ENCODE measurements around the gene OSBP2.

- TF ChIP-seq OSR1 (CRISPR knock-in tag; IDR thresholded peaks at IDR 0.05): no peak
- no peak for TF ChIP-seq ZFP3 (CRISPR knock-in tag; IDR thresholded peaks at IDR 0.05)
- TF ChIP-seq ZNF8 (CRISPR knock-in tag; IDR thresholded peaks at IDR 0.05): no peak
- TF ChIP-seq, protein P1, sequence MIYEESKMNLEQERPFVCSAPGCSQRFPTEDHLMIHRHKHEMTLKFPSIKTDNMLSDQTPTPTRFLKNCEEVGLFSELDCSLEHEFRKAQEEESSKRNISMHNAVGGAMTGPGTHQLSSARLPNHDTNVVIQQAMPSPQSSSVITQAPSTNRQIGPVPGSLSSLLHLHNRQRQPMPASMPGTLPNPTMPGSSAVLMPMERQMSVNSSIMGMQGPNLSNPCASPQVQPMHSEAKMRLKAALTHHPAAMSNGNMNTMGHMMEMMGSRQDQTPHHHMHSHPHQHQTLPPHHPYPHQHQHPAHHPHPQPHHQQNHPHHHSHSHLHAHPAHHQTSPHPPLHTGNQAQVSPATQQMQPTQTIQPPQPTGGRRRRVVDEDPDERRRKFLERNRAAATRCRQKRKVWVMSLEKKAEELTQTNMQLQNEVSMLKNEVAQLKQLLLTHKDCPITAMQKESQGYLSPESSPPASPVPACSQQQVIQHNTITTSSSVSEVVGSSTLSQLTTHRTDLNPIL (CRISPR knock-in tag; IDR thresholded peaks at IDR 0.05; ENCODE audit: low read depth): no peak
- TF ChIP-seq ESRRG (CRISPR knock-in tag; IDR thresholded peaks at IDR 0.05): no peak
- no peak for TF ChIP-seq PATZ1 (CRISPR knock-in tag; IDR thresholded peaks at IDR 0.05; ENCODE audit: borderline replicate concordance)
- TF ChIP-seq ARNTL (CRISPR knock-in tag; IDR thresholded peaks at IDR 0.05; ENCODE audit: borderline replicate concordance, low read depth): no peak
- TF ChIP-seq PPARA (CRISPR knock-in tag; IDR thresholded peaks at IDR 0.05; ENCODE audit: borderline replicate concordance): no peak
- no peak for TF ChIP-seq RARB (CRISPR knock-in tag; IDR thresholded peaks at IDR 0.05)
- TF ChIP-seq, protein P2, sequence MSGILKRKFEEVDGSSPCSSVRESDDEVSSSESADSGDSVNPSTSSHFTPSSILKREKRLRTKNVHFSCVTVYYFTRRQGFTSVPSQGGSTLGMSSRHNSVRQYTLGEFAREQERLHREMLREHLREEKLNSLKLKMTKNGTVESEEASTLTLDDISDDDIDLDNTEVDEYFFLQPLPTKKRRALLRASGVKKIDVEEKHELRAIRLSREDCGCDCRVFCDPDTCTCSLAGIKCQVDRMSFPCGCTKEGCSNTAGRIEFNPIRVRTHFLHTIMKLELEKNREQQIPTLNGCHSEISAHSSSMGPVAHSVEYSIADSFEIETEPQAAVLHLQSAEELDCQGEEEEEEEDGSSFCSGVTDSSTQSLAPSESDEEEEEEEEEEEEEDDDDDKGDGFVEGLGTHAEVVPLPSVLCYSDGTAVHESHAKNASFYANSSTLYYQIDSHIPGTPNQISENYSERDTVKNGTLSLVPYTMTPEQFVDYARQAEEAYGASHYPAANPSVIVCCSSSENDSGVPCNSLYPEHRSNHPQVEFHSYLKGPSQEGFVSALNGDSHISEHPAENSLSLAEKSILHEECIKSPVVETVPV (CRISPR knock-in tag; IDR thresholded peaks at IDR 0.05): no peak
Observed at GRCh38 chr22:30858976-30859713, 164.5 kb downstream of the OSBP2 start.

Measured in SK-N-SH treated with all-trans-retinoic acid at 6 μM for 48 hours (cell line).